Left renal pelvis (tissue), 4 donors: Measurements from ENCODE around the gene ZFYVE28. TPM values are rescaled to one million over a fixed set of nuclear protein-coding genes. Genes with fewer than 3 reads are reported as not detected.

Experiments used
- DNase-seq, 4 donors: peaks; one replicate each; pipeline ENCODE4 v3.0.0-alpha.2; 2013; ENCODE audit warnings: low read depth in 4 of 4, low spot score in 3 of 4
- polyA plus RNA-seq, 4 donors: library from polyadenylated mRNA; unstranded; fragments of 120-200 nt; gene quantifications; one replicate each; pipeline ENCODE4 v1.2.1, GENCODE V29; 2013; ENCODE audit not compliant: insufficient read length in 4 of 4

The ZFYVE28 gene
- polyA plus RNA-seq, 4 donors = 1.7 to 2.9 (median 2.2) TPM

GRCh38 chr4:2306773-2307410 lies 111.6 kb downstream of the ZFYVE28 start:
- DNase-seq = no peak

GRCh38 chr4:2305766-2306501 lies 112.5 kb downstream of the ZFYVE28 start:
- DNase-seq = no peak

GRCh38 chr4:2304877-2305561 lies 113.4 kb downstream of the ZFYVE28 start:
- DNase-seq = no peak

GRCh38 chr4:2304321-2304876 lies 114.0 kb downstream of the ZFYVE28 start:
- no peak for DNase-seq

GRCh38 chr4:2303686-2304320 lies 114.6 kb downstream of the ZFYVE28 start:
- DNase-seq = no peak

GRCh38 chr4:2303121-2303685 lies 115.2 kb downstream of the ZFYVE28 start:
- DNase-seq = no peak

- DNase-seq = no peak
These were observed 115.9 kb downstream of the ZFYVE28 start for GRCh38 chr4:2302387-2303119.

- DNase-seq = no peak
These were observed 116.6 kb downstream of the ZFYVE28 start for GRCh38 chr4:2301806-2302205.

GRCh38 chr4:2301225-2301642 lies 117.2 kb downstream of the ZFYVE28 start:
- DNase-seq = no peak

GRCh38 chr4:2300431-2301224 lies 117.8 kb downstream of the ZFYVE28 start:
- no peak for DNase-seq

GRCh38 chr4:2299794-2300193 lies 118.7 kb downstream of the ZFYVE28 start:
- no peak for DNase-seq

GRCh38 chr4:2298532-2298991 lies 119.9 kb downstream of the ZFYVE28 start:
- no peak for DNase-seq

GRCh38 chr4:2297606-2298531 lies 120.6 kb downstream of the ZFYVE28 start:
- DNase-seq = no peak

GRCh38 chr4:2296631-2297601 lies 121.5 kb downstream of the ZFYVE28 start:
- DNase-seq = no peak

GRCh38 chr4:2295900-2296442 lies 122.5 kb downstream of the ZFYVE28 start:
- no peak for DNase-seq

- DNase-seq = no peak
These were observed 122.9 kb downstream of the ZFYVE28 start for GRCh38 chr4:2295500-2295899.
